CD4-positive, alpha-beta T cell treated with Interleukin-6 at 100 ng/mL for 8 hours (primary cell): ENCODE results near the gene TSPAN9.

Experiments
- DNase-seq: peaks from one replicate; pipeline ENCODE4 v3.0.0-alpha.2; 2020; ENCODE audit warnings: mixed read lengths, low spot score

Gene TSPAN9

DNA sequence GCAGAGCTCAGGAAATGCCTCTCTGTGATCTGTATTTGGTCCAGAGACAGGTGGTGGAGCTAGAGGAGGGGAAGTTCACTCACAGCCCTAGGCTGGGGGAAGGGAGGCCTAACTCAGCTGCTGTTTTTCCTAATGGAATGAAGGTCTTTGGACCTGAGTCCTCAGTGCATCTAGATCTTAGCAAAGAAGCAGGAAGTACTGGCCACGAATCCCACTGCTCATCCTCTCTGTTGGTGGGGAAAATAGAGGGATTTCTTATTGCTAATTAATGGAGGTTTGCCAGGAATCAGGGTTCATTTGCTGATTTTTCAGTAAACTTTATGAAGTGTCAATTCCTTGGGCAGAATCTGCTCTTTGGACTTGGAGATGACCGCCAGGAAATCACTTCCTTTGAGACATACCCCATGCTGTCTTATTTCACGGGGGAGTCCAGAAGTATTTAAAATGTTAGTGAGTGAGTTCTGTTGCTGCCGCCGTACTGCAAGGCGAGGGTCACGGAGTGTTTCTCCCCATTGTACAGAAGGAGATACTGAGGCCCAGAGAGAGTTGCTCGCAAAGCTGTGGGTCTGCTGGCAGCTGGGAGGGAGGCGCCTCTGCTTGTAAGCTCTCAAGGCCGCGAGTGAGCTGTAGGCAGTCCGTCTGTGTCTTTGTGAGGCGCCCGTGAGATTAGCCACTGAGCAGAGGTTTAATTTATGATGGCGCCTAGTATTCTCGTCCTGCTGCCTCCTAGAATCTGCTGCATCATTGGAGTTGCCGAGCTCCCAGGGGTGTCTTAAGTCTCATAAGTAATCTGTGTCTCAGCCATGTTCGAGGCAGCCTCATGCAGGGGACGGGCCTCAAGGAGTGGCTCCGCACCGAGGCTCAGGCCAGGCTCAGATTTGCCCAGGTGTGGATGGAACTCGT lies 88.2 kb downstream of the TSPAN9 start:
- no peak for DNase-seq

- DNase-seq, result no peak
These were observed 90.5 kb downstream of the TSPAN9 start for GRCh38 chr12:3167636-3168035.

- DNase-seq, result no peak
These were observed 91.3 kb downstream of the TSPAN9 start for GRCh38 chr12:3168223-3169221.

DNA sequence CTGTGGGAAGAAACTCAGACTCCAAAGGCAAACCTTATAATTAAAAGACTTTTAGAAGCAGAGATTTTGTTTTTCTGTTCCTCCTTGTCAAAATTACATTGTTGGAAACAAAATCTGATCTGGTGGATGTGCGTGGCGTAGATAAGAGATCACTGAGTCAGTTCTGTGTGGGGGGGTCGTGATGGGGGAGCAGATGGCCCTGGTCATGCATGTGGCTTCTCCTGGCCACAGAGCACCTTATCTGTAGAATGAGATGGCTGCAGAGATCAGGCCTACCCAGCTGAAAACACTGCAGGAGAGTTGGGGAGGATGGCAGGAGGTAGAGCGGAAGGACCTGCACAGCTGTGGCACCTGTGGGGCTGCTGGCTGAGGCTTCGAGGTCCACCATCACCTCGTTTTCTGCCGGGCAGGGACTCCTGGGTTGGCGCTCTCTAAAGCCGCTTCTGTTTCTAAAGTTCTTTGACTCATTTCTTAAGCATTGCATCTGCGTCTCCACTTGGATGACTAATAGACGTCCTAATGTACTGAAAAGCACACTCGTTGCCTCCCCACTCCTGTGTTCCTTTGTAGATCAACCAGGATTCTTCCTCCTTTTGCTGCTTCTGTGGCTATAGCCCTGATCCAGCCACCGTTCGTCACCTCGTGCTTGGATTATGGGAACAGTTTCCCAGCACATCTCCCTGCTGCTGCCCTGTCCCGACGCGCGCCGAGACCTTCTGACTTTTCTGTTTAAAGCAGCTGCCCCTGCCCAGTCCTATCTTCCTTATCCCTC lies 93.4 kb downstream of the TSPAN9 start:
- no peak for DNase-seq

DNA sequence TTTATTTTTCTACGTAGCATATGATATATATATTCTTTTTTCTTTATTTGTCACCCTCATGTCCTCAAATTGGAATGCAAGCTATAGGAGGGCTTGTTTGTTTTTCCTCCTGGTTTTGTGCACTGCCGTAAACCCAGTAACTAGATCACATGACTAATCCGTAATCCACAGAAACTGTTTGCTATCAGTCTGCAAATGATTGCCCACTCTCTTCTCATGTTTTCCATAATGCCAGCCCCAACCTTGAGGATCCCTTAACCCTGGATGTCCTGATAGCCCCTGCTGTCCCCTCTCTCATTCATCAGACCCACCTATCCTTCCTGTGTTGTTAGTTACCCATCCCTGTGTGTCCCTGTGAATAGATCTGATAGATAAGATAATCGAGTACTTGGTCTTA lies 94.0 kb downstream of the TSPAN9 start:
- DNase-seq, result no peak

- no peak for DNase-seq
These were observed 95.2 kb downstream of the TSPAN9 start for GRCh38 chr12:3172124-3173007.

GRCh38 chr12:3173008-3173553 lies 95.9 kb downstream of the TSPAN9 start:
- DNase-seq, result no peak

GRCh38 chr12:3173912-3174311 lies 96.7 kb downstream of the TSPAN9 start:
- DNase-seq, result no peak

- no peak for DNase-seq
These were observed 98.1 kb downstream of the TSPAN9 start for GRCh38 chr12:3175238-3175637.

DNA sequence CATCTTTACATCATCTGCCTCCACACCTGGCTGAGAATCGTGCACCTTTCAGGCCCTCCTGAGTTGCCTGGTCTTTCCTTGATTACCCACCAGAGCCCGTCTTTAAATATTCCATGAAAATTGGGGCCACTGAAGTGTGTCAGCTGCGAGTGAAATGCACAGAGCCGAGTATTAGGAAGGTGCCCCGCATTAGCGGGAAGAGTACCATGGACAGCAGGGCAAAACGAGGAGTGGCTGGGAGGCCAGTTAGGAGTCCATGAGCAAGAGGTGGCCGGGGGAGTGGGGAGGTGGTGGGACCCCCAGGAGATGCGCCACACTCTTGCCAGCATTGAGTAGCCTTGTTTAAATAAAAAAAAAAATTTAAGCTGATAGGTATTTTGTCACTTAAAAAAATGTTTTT lies 99.6 kb downstream of the TSPAN9 start:
- no peak for DNase-seq

DNA sequence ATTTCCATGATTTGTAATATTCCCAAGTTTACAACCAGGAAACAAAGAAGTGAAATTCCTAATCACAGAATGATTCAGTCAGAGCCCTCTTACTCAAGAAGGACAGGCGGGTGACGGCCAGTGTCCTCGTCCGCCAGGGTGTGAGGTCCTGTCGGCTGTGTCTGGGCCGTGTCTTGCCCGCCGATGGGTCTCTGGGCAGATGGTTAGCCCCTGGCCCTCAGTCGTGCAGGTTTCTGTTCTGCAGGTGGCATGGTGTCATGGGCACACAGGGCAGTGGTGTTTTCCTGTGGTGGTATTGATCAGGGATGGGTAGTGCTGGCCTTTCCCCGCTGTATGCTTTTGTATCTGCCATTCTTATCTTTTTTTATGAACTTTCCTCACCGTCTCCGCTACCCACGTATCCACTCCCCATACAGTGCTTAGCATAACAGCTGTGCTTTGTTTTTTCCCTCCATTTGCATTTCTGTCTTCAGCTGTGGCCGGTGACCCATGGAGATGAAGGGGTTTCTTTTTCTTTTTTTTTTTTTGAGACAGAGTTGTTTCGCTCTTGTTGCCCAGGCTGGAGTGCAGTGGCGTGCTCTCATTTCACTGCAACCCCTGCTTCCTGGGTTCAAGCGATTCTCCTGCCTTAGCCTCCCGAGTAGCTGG lies 100.7 kb downstream of the TSPAN9 start:
- DNase-seq, result no peak

- DNase-seq, result no peak
These were observed 101.6 kb downstream of the TSPAN9 start for GRCh38 chr12:3178671-3179313.

GRCh38 chr12:3179731-3180130 lies 102.6 kb downstream of the TSPAN9 start:
- no peak for DNase-seq

DNA sequence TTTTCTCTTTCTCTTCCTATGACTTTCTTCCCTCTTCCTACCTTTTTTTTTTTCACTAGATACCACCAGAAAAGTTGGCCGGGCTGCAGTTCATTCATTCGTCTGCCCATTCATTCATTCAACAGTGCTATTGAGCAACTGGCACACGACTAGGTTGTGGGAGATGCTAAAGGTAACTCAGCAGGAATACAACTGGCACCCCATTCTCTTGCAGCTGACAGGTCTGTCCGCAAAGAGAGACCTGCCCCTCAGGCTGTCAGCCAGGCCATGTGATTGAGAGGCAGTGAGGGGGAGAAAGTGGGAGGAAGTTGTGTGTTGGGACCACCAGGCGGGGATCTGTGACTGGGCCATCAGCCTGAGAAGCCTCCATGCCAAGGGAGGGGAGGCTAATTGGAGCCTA lies 105.2 kb downstream of the TSPAN9 start:
- DNase-seq, result no peak

DNA sequence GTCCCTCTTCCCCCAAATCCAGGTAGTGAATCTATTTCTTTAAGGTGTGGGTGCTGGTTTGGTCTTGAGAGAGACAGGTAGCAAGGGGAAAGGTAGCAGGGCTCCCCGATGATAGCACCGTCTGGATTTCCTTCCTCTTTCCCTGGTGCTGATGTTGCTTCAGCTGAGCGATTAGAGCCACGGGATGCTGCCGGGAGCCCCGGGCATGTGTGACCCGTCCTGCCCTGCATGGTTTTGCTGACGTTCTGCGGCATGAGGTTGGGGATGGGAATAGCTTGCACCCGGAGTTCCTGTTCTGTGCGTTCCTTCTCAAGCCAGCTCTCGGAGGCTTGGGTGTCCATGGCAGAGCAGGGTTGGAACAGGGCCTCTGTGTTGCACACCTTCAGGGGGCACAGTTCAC lies 107.3 kb downstream of the TSPAN9 start:
- DNase-seq, result no peak

GRCh38 chr12:3185260-3185870 lies 108.2 kb downstream of the TSPAN9 start:
- no peak for DNase-seq

- no peak for DNase-seq
These were observed 109.5 kb downstream of the TSPAN9 start for GRCh38 chr12:3186546-3187215.
